ENCODE data around the gene HRK. TPM values are rescaled to one million over a fixed set of nuclear protein-coding genes. Genes with fewer than 3 reads are reported as not detected.

The HRK gene
- total RNA-seq, 1 donor from 2014 or later: 4.4 TPM

DNA sequence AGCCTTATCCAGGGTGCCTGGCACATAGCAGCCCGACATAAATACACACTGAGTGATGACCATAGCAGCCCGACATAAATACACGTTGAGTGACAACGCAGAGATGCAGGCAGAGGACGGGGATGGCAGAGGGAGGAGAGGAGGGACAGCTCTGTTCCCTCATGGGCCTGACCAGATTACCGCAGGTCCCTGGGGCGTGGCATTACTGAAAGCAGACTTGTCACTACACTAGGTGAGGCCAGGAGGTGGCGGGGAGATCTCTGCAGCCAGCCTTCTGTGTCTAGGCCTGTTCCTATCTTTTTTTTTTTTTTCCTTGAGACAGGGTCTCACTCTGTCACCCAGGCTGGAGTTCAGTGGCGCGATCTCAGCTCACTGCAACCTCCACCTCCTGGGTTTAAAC lies 69.0 kb downstream of the HRK start:
- Mint-ChIP-seq H3K27ac (no peak overlapping the region), H3K36me3 (no peaks in the 10 kb centered on the region), H3K4me3 (no peak overlapping the region), H3K4me1 (no peaks in the 10 kb centered on the region), H3K9me3 (no peaks in the 10 kb centered on the region), H3K27me3 (ENCODE audit: low read depth) (no peaks in the 10 kb centered on the region)
- TF ChIP-seq, protein P1, sequence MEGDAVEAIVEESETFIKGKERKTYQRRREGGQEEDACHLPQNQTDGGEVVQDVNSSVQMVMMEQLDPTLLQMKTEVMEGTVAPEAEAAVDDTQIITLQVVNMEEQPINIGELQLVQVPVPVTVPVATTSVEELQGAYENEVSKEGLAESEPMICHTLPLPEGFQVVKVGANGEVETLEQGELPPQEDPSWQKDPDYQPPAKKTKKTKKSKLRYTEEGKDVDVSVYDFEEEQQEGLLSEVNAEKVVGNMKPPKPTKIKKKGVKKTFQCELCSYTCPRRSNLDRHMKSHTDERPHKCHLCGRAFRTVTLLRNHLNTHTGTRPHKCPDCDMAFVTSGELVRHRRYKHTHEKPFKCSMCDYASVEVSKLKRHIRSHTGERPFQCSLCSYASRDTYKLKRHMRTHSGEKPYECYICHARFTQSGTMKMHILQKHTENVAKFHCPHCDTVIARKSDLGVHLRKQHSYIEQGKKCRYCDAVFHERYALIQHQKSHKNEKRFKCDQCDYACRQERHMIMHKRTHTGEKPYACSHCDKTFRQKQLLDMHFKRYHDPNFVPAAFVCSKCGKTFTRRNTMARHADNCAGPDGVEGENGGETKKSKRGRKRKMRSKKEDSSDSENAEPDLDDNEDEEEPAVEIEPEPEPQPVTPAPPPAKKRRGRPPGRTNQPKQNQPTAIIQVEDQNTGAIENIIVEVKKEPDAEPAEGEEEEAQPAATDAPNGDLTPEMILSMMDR (IDR thresholded peaks at IDR 0.05; ENCODE audit: unreplicated experiment): no peak
- DNase-seq (ENCODE audit: low spot score in 2 of 2, unreplicated experiment in 2 of 2): no peak

GRCh38 chr12:116808113-116809105 lies 72.8 kb downstream of the HRK start:
- H3K36me3 Mint-ChIP-seq: no peaks in the 10 kb centered on the region
- DNase-seq (ENCODE audit: low spot score in 2 of 2, unreplicated experiment in 2 of 2): no peak
- no peaks in the 10 kb centered on the region for H3K27me3 Mint-ChIP-seq (ENCODE audit: low read depth)
- H3K9me3 Mint-ChIP-seq: no peaks in the 10 kb centered on the region
- TF ChIP-seq, protein P1 (IDR thresholded peaks at IDR 0.05; ENCODE audit: unreplicated experiment): no peak
- H3K4me3 Mint-ChIP-seq: no peak overlapping the region
- no peak overlapping the region for H3K27ac Mint-ChIP-seq
- no peaks in the 10 kb centered on the region for H3K4me1 Mint-ChIP-seq

DNA sequence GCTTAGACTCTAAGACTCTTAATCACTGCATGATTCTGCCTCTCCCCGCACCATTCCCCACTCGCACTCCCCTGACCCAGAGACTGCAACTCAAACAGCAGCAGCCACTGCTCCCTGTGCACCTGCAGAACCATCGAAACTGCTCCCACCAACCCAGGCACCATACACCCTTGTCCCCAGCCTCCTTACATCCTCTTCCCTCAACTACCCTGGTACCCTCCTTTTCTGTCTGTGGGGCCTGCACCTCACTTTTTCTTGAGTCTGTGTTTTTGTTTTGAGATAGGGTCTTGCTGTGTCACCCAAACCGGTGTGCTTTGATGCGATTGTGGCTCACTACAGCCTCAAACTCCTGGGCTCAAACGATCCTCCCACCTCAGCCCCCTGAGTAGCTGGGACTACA lies 73.7 kb downstream of the HRK start:
- H3K36me3 Mint-ChIP-seq: no peaks in the 10 kb centered on the region
- TF ChIP-seq, protein P1 (IDR thresholded peaks at IDR 0.05; ENCODE audit: unreplicated experiment): no peak

DNA sequence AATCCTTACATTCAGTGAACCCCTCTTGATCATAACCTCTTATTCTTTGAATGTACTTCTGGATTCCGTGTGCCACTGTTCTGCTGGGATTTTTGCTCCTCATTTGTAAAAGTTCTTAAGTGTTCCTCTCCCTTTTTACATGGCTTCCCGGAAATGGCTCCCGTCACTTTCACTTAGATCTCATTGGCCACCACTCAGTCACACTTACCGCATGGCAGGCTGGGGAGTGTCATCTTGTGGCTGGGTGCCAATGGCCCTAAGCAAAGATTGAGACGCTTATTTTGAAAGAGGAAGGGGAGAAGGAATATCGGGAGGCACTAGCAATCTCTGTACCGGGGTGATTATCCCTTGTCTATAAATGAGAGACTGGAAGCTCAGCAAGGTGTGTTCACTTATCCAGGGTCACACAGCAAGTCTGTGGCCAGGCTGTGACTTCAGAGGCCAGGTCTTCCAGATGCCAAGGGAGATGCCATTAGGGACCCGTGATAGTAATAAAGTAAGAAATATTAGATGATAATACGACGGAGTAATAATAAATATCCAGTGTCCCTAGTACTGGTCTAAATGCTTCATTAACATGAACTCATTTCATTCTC lies 74.3 kb downstream of the HRK start:
- H3K4me3 Mint-ChIP-seq: no peak overlapping the region
- TF ChIP-seq, protein P1 (IDR thresholded peaks at IDR 0.05; ENCODE audit: unreplicated experiment): no peak
- no peaks in the 10 kb centered on the region for H3K9me3 Mint-ChIP-seq
- no peak for DNase-seq (ENCODE audit: low spot score in 2 of 2, unreplicated experiment in 2 of 2)
- no peaks in the 10 kb centered on the region for H3K4me1 Mint-ChIP-seq
- H3K27ac Mint-ChIP-seq: no peak overlapping the region
- no peaks in the 10 kb centered on the region for H3K36me3 Mint-ChIP-seq
- no peaks in the 10 kb centered on the region for H3K27me3 Mint-ChIP-seq (ENCODE audit: low read depth)

More for the DNA sequence above, 73.7 kb downstream of the HRK start:
- H3K27ac Mint-ChIP-seq: no peak overlapping the region
- DNase-seq (ENCODE audit: low spot score in 2 of 2, unreplicated experiment in 2 of 2): no peak
- H3K4me1 Mint-ChIP-seq: no peaks in the 10 kb centered on the region
- H3K27me3 Mint-ChIP-seq (ENCODE audit: low read depth): no peaks in the 10 kb centered on the region
- H3K4me3 Mint-ChIP-seq: no peak overlapping the region
- H3K9me3 Mint-ChIP-seq: no peaks in the 10 kb centered on the region

Other genes with a start within 250 kb of the HRK start
- gene SPRING1, start 143.4 kb downstream of the HRK start, total RNA-seq: 34.3 to 36.2 TPM (median 35.8 TPM) in 3 replicates
- gene RNFT2, start 143.1 kb downstream of the HRK start, total RNA-seq: 27.7 to 33.2 TPM (median 32.5 TPM) in 3 replicates
- gene FBXW8, start 29.5 kb upstream of the HRK start, total RNA-seq: 38.1 to 40.1 TPM (median 40.0 TPM) in 3 replicates
- gene TESC, start 218.0 kb upstream of the HRK start, total RNA-seq: not detected in 3 replicates